HFF-Myc (cell line): Measurements from ENCODE around the gene ATP4A.

Source experiments
- DNase-seq: peaks from one replicate; pipeline ENCODE4 v3.0.0-alpha.2; 2011; ENCODE audit warnings: low read depth; ENCODE audit errors: extremely low read depth
- H3K4me3 ChIP-seq: replicated peaks from 2 replicates; pipeline ENCODE4 v1.5.1; 2011; ENCODE audit warnings: low read depth, mild to moderate bottlenecking, control low read depth, low read length
- TF ChIP-seq, protein P1 (sequence below): IDR thresholded peaks from 2 replicates; pipeline ENCODE4 v1.5.1; 2012; ENCODE audit warnings: mild to moderate bottlenecking, low read depth, low read length, control low read depth; ENCODE audit errors: missing control alignments

ATP4A gene

GRCh38 chr19:35542209-35542608, 21.2 kb downstream of the ATP4A start:
- H3K4me3 ChIP-seq: no peak overlapping the region
- DNase-seq: no peak
- TF ChIP-seq, protein P1, sequence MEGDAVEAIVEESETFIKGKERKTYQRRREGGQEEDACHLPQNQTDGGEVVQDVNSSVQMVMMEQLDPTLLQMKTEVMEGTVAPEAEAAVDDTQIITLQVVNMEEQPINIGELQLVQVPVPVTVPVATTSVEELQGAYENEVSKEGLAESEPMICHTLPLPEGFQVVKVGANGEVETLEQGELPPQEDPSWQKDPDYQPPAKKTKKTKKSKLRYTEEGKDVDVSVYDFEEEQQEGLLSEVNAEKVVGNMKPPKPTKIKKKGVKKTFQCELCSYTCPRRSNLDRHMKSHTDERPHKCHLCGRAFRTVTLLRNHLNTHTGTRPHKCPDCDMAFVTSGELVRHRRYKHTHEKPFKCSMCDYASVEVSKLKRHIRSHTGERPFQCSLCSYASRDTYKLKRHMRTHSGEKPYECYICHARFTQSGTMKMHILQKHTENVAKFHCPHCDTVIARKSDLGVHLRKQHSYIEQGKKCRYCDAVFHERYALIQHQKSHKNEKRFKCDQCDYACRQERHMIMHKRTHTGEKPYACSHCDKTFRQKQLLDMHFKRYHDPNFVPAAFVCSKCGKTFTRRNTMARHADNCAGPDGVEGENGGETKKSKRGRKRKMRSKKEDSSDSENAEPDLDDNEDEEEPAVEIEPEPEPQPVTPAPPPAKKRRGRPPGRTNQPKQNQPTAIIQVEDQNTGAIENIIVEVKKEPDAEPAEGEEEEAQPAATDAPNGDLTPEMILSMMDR: no peak

DNA sequence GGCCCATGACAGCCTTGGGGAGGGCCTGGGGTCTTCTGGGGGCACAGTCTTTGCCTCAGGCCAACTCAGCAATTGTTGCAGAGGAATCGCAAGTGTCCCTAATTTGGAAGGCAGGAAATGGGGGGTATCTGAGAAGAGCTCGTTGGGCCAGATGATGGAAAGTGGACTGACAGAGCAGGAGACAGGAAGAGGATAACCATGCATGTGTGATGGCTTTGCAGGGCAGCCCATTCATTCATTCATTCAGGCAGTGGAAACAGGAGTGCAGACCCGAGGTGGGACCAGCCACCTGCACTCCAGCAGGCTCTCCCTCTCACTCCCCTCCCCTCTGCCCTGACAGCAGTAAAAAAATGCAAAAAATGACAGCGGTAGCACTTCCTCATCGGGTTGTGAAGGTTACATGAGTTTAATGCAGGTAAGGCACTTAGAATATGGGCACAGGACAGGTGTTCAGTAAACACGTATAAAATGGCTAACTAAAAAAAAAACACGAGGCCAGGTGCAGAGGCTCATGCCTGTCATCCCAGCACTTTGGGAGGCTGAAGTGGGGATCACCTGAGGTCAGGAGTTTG, 23.0 kb downstream of the ATP4A start:
- TF ChIP-seq, protein P1: no peak
- DNase-seq: no peak
- H3K4me3 ChIP-seq: no peak overlapping the region

GRCh38 chr19:35539850-35540249, 23.6 kb downstream of the ATP4A start:
- TF ChIP-seq, protein P1: no peak
- DNase-seq: no peak
- no peak overlapping the region for H3K4me3 ChIP-seq

GRCh38 chr19:35539314-35539713, 24.1 kb downstream of the ATP4A start:
- H3K4me3 ChIP-seq: no peak overlapping the region
- TF ChIP-seq, protein P1: no peak
- no peak for DNase-seq

DNA sequence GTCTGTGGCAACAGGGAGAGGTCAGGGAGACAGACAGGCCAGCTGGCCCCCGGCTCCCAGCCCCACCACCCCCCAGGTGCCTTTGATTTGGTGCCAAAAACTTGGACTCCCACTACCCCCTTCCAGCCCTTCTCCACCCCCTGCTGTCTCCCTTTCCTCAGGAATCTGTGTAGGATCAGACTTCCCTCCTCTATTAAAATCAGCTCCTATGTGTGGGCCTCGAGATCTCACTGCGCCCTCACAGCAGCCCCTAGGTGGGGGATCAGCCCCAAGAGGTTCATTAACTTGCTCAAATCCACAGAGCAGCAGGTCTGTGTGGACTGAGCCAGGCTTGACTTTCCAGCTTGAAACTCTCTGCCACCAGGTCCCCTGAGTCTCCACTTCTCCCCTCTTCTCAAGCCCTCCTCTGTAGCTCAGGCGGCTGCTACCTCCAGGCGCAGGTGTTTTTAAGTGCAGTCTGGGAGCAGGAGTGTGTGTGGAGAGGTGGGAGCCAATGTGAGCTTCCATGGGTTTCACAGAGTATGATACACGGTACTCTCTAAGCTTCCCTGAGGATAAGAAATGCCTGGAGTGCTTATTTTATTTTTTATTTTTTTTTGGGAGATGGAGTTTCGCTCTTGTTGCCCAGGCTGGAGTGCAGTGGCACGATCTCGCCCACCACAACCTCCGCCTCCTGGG, 28.5 kb downstream of the ATP4A start:
- no peak for DNase-seq
- no peak overlapping the region for H3K4me3 ChIP-seq
- TF ChIP-seq, protein P1: no peak

- no peak overlapping the region for H3K4me3 ChIP-seq
- DNase-seq: no peak
- TF ChIP-seq, protein P1: no peak
Observed at GRCh38 chr19:35533822-35534392, 29.6 kb downstream of the ATP4A start.
